Esophagus squamous epithelium (tissue), 4 donors: ENCODE results near the gene SGMS2.

Source experiments
- CTCF ChIP-seq, 6 experiments: fragments of 450-650 bp in 4 of 6; fragments of 200-600 bp in 2 of 6; sonication (generic) in 2 of 6; IDR thresholded peaks; one replicate each; pipeline ENCODE4 v1.5.1; 2016 to 2019; ENCODE audit warnings: antibody characterized with exemption in 6 of 6, mild to moderate bottlenecking in 4 of 6, moderate library complexity in 4 of 6
- POLR2A ChIP-seq, 4 donors: fragments of 450-650 bp; IDR thresholded peaks; one replicate each; pipeline ENCODE4 v1.6.1; 2017; ENCODE audit warnings: antibody characterized with exemption in 4 of 4, mild to moderate bottlenecking in 4 of 4, moderate library complexity in 3 of 4

GRCh38 chr4:107777890-107778289, 46.8 kb upstream of the SGMS2 start:
- TF ChIP-seq CTCF (IDR thresholded peaks at IDR 0.05) (no peak), POLR2A (IDR thresholded peaks at IDR 0.05) (no peak)
